ENCODE results near the gene SLC35B2.

DNA sequence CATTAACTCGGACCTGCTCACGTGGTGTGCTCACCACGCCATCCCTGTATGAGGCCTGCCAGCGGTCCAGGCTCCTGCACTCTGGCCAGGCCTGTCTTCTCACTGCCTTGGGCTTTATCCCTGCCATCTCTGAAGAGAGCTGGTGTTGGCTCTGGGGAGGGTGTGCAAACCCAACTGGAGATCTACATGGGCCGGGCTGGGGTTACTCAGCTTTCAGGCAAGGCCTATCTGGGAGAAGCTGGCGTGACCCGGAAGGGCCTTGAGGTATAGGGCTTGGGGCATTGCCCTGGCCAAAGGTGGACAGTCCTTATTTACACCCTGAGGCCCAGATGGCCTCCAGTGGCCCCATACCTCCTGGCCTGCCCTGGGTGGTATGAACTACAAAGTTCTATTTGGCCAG is 28.9 kb downstream of the SLC35B2 start:
- TF ChIP-seq ETS1 (IDR thresholded peaks at IDR 0.05) (no peak), EZH2phosphoT487 (IDR thresholded peaks at IDR 0.05; ENCODE audit: unreplicated experiment) (no peak), POLR2AphosphoS5 (IDR thresholded peaks at IDR 0.05; ENCODE audit: low read depth) (no peak), EZH2 (IDR thresholded peaks at IDR 0.05; ENCODE audit: low read depth, unreplicated experiment) (no peak), JUNB (IDR thresholded peaks at IDR 0.05; ENCODE audit: unreplicated experiment) (no peak), NANOG (IDR thresholded peaks at IDR 0.05; ENCODE audit: borderline replicate concordance) (no peak), ZNF114 (CRISPR knock-in tag; IDR thresholded peaks at IDR 0.05) (no peak), CREB1 (CRISPR knock-in tag; IDR thresholded peaks at IDR 0.05; ENCODE audit: low read depth) (no peak), STAT1 (IDR thresholded peaks at IDR 0.05; ENCODE audit: unreplicated experiment) (no peak), ZNF331 (CRISPR knock-in tag; IDR thresholded peaks at IDR 0.05; ENCODE audit: low read depth) (no peak)
- TF ChIP-seq, protein P1, sequence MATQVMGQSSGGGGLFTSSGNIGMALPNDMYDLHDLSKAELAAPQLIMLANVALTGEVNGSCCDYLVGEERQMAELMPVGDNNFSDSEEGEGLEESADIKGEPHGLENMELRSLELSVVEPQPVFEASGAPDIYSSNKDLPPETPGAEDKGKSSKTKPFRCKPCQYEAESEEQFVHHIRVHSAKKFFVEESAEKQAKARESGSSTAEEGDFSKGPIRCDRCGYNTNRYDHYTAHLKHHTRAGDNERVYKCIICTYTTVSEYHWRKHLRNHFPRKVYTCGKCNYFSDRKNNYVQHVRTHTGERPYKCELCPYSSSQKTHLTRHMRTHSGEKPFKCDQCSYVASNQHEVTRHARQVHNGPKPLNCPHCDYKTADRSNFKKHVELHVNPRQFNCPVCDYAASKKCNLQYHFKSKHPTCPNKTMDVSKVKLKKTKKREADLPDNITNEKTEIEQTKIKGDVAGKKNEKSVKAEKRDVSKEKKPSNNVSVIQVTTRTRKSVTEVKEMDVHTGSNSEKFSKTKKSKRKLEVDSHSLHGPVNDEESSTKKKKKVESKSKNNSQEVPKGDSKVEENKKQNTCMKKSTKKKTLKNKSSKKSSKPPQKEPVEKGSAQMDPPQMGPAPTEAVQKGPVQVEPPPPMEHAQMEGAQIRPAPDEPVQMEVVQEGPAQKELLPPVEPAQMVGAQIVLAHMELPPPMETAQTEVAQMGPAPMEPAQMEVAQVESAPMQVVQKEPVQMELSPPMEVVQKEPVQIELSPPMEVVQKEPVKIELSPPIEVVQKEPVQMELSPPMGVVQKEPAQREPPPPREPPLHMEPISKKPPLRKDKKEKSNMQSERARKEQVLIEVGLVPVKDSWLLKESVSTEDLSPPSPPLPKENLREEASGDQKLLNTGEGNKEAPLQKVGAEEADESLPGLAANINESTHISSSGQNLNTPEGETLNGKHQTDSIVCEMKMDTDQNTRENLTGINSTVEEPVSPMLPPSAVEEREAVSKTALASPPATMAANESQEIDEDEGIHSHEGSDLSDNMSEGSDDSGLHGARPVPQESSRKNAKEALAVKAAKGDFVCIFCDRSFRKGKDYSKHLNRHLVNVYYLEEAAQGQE (IDR thresholded peaks at IDR 0.05; ENCODE audit: unreplicated experiment), result no peak
- TF ChIP-seq, protein P2, sequence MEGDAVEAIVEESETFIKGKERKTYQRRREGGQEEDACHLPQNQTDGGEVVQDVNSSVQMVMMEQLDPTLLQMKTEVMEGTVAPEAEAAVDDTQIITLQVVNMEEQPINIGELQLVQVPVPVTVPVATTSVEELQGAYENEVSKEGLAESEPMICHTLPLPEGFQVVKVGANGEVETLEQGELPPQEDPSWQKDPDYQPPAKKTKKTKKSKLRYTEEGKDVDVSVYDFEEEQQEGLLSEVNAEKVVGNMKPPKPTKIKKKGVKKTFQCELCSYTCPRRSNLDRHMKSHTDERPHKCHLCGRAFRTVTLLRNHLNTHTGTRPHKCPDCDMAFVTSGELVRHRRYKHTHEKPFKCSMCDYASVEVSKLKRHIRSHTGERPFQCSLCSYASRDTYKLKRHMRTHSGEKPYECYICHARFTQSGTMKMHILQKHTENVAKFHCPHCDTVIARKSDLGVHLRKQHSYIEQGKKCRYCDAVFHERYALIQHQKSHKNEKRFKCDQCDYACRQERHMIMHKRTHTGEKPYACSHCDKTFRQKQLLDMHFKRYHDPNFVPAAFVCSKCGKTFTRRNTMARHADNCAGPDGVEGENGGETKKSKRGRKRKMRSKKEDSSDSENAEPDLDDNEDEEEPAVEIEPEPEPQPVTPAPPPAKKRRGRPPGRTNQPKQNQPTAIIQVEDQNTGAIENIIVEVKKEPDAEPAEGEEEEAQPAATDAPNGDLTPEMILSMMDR (conservative IDR thresholded peaks at IDR 0.05; ENCODE audit: low read depth in 2 of 2), result no peak

Measured in GM23338 (cell line).